GM18505 (cell line): Measurements from ENCODE around the gene BPIFA1.

Experiments
- ATAC-seq: cut with Tn5 transposase; IDR thresholded peaks from one replicate; pipeline ENCODE4 v1.9.1; 2021; ENCODE audit not compliant: unreplicated experiment
- POLR2A ChIP-seq: IDR thresholded peaks from 4 replicates; pipeline ENCODE4 v1.6.1; 2011; ENCODE audit warnings: borderline replicate concordance; ENCODE audit not compliant: insufficient read depth, insufficient read length; ENCODE audit errors: extremely low read depth

BPIFA1 gene

GRCh38 chr20:33276303-33277113, 40.7 kb downstream of the BPIFA1 start:
- ATAC-seq = no peak
- no peak for TF ChIP-seq POLR2A

DNA sequence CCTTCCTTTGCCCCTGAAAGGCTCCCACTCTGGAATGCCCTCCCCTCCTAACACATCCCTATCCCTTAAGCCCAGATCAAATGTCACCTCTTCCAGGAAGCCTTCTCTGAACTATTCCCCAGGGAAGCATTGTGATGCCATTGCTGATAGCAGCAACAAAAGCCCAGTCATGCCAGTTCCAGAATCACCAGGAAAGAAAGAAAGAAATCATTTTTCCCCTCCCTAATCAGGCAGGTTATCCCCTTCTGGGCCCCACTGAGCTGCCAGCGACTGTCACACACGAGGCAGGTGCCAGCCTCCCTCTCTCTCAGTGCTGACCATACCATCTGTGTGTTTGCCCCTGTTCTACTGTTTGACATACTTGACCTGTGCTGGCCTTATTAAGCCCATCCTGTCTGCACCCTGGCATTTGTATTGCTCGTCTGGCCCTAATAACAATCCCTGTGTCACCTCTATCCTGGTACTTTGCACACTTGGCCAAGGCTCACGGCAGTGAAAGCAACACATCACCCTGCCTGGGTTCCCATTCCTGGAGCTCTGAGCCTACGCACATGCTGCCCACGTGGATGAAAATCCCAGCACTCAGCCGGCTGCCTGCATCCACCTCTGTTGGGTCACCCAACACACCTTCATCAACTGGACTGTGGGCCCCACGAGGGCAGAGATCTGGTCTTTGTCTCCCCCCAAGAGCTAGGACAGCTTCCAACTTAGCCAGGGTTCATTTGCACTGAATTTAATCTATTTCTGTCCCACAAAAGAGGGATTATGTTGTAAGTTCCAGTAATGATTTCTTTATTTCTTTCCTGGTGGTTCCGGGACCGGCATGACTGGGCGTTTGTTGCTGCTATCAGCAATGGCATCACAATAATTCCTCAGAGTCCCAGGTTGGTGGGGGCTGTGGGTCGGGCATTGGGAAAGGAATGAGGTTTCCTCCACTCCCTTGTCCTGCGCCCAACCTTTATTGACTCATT, 42.0 kb downstream of the BPIFA1 start:
- no peak for TF ChIP-seq POLR2A
- ATAC-seq = no peak

- ATAC-seq = no peak
- no peak for TF ChIP-seq POLR2A
These were observed 42.9 kb downstream of the BPIFA1 start for GRCh38 chr20:33278700-33279099.

DNA sequence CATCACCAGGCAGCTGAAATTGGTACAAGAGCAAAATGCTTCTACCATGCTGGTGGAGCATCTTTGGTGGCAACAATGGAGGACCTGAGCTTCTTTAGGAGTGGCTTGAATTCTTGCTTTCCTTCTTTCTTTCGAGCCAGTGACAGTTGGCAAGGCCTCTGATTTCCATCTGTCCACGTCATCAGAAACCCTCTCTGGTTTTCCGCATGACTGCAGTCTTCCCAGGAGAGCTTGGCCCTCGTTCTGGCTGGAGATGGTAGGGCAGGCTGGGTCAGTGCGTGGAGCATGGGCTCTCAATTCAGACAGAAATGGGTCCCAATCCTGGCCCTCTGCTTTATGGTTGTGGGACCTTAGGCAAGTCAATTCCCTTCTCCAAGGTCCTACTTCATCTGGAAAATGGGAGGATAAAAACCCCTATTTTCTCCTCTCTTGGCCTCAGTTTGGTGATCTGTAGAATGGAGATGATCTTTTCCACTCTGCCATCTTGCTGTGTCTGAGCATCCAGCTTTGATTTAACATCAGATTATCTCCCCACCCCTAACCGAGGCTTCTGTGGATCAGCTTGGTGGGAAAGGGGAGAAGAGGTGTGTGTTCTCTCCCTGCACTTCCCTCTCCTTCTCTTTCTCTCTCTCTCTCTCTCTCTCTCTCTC, 43.6 kb downstream of the BPIFA1 start:
- TF ChIP-seq POLR2A = no peak
- no peak for ATAC-seq

DNA sequence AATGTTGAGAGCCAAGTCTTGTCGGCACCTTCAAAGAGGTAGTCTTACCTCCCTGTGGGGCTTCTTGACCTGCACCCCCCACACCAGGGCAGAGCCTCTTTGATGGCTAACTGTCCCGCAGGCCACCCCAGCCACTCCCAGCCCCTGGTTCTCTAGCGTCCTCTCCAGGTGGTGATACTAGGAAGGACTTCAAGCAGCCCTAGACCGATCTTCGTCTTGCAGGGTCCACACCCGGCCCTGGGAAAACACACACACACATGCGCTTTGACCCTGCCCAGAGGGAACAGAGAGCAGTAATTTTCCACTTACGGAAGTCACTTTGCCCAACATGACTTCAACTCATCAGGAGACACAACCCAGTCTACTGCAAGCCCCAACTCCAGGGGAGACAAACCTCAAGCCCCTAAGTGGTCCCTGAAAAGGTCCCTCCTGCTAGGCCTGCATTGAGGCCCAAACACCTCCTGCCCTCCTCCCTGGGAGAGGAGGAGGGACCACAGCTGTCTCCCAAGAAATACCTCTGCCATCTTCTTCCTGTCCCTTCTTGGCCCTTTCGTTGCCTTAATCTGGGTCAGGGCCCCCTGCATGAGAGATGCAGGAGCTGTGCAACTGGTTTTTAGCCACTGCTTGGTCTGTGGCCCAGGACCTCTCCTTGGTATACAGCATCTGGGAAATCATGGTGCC, 44.3 kb downstream of the BPIFA1 start:
- TF ChIP-seq POLR2A = no peak
- ATAC-seq = no peak

- no peak for TF ChIP-seq POLR2A
- ATAC-seq = no peak
These were observed 45.0 kb downstream of the BPIFA1 start for GRCh38 chr20:33280775-33281174.

DNA sequence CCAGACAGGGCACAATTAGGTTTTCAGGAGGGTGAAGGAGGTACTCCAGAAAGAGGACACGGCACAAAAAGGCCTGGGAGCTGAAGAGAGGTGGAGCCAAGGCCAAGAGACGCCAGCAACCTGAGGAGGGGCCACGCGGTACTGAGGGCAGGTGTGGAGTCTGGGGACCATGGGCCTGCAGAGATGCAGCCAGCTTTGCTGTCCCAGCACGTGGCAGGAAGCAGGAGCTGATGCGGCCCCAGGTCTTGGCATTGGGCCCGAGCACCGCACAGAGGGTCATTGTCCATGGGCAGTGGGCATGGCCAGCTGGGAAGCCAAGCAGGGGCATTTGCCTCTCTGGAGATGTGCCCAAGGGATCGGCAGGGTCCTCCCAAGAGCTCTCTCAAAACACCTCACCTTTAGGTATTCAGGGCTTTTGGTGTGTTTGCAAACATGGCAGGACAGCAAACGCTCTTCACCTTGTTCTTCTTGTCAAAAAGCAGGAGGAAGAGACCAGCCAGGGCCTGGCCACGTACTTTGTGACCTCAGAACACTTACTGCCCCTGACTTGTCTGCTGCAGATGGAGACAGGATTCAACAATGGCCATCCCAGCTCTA, 45.9 kb downstream of the BPIFA1 start:
- no peak for TF ChIP-seq POLR2A
- ATAC-seq = no peak

GRCh38 chr20:33282196-33282934, 46.6 kb downstream of the BPIFA1 start:
- no peak for TF ChIP-seq POLR2A
- no peak for ATAC-seq

GRCh38 chr20:33282991-33283555, 47.3 kb downstream of the BPIFA1 start, which contains the start of gene BPIFB1:
TSS of gene BPIFB1 (plus strand) at chr20:33283214. CDS start at chr20:33286074, 2,860 bp downstream.
- TF ChIP-seq POLR2A = no peak

DNA sequence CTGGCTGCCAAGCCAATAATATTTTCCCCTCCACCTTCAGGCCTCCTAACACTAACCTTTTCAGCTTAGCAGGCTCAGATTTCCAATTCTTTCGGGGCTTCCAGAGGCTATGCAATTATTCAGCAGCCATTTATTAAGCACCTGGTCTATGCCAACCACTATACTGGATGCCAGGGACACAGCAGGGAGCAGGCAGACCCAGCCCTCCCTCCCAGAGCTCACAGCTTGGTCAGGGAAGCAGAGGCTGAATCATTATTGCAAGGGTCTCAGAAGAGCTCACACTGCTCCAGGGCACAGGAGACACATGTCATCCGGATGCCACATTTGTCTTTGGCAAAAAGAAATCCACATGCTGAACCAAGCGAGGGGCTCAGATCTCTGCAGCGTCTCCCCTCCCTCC, 48.5 kb downstream of the BPIFA1 start:
- TF ChIP-seq POLR2A = no peak
- no peak for ATAC-seq

More at GRCh38 chr20:33282991-33283555, 47.3 kb downstream of the BPIFA1 start, which contains the start of gene BPIFB1:
- ATAC-seq = no peak

DNA sequence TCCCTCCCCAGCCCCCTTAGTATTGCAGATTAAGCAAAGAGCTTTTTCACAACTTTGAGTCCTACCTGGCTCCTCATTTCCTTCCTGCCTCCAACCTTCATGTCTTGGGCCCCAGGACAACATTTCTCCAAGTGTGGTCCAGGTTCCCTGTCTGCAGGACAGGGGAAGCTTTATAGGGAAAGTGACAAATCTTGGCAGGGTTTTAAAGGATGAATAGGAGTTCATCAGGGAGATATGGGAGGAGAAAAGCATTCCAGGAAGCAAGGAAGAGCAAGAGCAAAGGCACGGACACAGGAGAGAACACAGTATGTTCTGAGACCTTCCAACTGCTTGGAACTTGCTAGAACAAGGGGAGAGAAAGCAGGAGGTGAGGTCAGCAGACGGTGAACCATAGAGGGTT, 49.1 kb downstream of the BPIFA1 start:
- TF ChIP-seq POLR2A = no peak
- ATAC-seq = no peak
